ENCODE measurements around the gene KRTAP4-4. TPM values are rescaled to one million over a fixed set of nuclear protein-coding genes. Genes with fewer than 3 reads are reported as not detected.
"Not testable (repeated sequence)": the region's sequence is repeated elsewhere in the genome, so short reads cannot be mapped to it uniquely, and the experiment has no call there.

KRTAP4-4 gene
- not detected in 2 replicates for total RNA-seq

DNA sequence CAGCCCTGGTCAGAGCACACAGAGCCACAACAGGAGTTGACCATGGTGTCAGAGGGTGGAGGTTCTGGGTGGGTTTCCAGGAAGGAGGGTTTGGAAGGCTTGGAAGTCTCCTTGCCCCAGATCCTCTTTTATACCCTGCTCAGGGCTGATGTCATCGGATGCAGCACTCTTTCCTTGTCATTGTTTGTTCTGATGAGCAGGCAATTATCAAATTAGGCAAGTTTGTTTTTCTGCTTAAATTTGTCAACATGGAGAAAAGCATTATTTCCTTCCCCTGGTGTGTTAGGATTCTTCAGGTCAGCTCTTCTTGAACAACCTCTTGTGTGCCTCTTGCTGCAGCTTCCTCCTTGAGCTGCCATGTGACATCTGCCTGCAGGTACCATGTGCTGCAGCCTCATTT lies at the start of gene KRTAP4-4:
Gene KRTAP4-4 (minus strand): TSS at position 101 of the 400 bp plus-strand sequence. CDS start 57 bp downstream, at position 44.
- H3K4me1 Mint-ChIP-seq: no peaks in the 10 kb centered on the region
- ChIA-PET CTCF (no interaction called here), POLR2A (no interaction called here)
- H3K4me3 Mint-ChIP-seq: no peak within 1 kb of the TSS
- DNase-seq: no peak
- no peak for ATAC-seq (ENCODE audit: low read depth)
- H3K27me3 Mint-ChIP-seq: peaks cover 26% of the 10 kb centered on the region
- H3K36me3 Mint-ChIP-seq (ENCODE audit: low read depth): no peaks in the 10 kb centered on the region
- H3K9me3 Mint-ChIP-seq: no peaks in the 10 kb centered on the region
- TF ChIP-seq, protein P1, sequence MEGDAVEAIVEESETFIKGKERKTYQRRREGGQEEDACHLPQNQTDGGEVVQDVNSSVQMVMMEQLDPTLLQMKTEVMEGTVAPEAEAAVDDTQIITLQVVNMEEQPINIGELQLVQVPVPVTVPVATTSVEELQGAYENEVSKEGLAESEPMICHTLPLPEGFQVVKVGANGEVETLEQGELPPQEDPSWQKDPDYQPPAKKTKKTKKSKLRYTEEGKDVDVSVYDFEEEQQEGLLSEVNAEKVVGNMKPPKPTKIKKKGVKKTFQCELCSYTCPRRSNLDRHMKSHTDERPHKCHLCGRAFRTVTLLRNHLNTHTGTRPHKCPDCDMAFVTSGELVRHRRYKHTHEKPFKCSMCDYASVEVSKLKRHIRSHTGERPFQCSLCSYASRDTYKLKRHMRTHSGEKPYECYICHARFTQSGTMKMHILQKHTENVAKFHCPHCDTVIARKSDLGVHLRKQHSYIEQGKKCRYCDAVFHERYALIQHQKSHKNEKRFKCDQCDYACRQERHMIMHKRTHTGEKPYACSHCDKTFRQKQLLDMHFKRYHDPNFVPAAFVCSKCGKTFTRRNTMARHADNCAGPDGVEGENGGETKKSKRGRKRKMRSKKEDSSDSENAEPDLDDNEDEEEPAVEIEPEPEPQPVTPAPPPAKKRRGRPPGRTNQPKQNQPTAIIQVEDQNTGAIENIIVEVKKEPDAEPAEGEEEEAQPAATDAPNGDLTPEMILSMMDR (IDR thresholded peaks at IDR 0.05): no peak
- no peak within 1 kb of the TSS for H3K27ac Mint-ChIP-seq
- intact Hi-C loops (cut with micrococcal nuclease): no loop called here

DNA sequence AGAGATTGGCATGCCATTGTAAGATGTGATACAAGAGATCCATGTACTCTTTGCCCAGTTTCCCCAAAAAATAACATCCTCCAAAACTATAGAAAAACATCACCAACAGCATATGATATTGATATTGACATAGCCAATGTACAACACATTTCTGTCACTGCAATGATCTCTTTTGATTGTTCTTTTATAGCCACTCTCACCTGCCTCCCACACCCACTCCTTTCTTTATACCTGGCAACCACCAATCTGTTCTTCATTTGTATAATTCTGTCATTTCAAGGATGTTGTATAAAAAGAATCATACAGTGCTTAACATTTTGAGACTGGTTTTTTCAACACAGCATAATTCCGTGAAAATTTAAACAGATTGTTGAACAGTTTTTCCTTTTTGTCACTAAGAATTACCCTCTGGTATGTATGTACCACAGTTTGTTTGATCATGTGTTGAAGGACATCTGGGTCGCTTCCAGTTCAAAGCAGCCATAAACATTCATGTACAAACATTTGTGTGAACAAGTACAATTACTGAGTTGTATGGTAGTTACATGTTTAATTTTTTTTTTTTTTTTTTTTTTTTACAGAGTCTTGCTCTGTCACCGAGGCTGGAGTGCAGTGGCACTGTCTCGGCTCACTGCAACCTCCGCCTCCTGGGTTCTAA lies 39.0 kb upstream of the KRTAP4-4 start:
- H3K36me3 Mint-ChIP-seq (ENCODE audit: low read depth): no peaks in the 10 kb centered on the region
- CTCF ChIA-PET: no interaction called here
- no peak overlapping the region for H3K27ac Mint-ChIP-seq
- no peak for ATAC-seq (ENCODE audit: low read depth)
- intact Hi-C loops (cut with micrococcal nuclease): no loop called here
- DNase-seq: no peak
- TF ChIP-seq, protein P1 (IDR thresholded peaks at IDR 0.05): no peak
- H3K4me3 Mint-ChIP-seq: no peak overlapping the region
- no peaks in the 10 kb centered on the region for H3K4me1 Mint-ChIP-seq
- H3K9me3 Mint-ChIP-seq: peaks cover 8% of the 10 kb centered on the region
- POLR2A ChIA-PET: no interaction called here
- peaks cover 5% of the 10 kb centered on the region for H3K27me3 Mint-ChIP-seq

DNA sequence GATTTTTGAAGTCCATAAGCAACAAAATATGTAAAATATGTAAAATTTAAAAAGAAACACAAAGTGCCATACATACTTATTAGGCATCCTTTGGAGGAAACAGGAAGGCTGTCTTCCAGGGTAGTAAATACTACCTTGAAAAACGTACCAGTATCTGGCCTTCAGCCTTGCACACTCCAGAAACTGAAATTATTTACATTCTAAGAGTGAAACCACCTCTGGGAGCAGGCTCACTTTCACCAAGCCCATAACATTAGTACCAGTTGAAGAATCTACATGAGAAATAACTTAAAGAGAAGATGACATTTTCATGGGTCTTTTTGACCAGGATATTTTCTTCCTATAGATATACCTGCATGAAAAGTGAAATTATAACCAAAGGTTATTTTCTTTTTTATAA lies 35.5 kb upstream of the KRTAP4-4 start:
- H3K36me3 Mint-ChIP-seq (ENCODE audit: low read depth): no peaks in the 10 kb centered on the region
- H3K27me3 Mint-ChIP-seq: peaks cover 13% of the 10 kb centered on the region
- DNase-seq (no peak), ATAC-seq (ENCODE audit: low read depth) (no peak)
- H3K9me3 Mint-ChIP-seq: peaks cover 8% of the 10 kb centered on the region
- no peak overlapping the region for H3K4me3 Mint-ChIP-seq
- ChIA-PET POLR2A (no interaction called here), CTCF (no interaction called here)
- no peaks in the 10 kb centered on the region for H3K4me1 Mint-ChIP-seq
- TF ChIP-seq, protein P1 (IDR thresholded peaks at IDR 0.05): no peak
- H3K27ac Mint-ChIP-seq: no peak overlapping the region
- intact Hi-C loops (cut with micrococcal nuclease): no loop called here

DNA sequence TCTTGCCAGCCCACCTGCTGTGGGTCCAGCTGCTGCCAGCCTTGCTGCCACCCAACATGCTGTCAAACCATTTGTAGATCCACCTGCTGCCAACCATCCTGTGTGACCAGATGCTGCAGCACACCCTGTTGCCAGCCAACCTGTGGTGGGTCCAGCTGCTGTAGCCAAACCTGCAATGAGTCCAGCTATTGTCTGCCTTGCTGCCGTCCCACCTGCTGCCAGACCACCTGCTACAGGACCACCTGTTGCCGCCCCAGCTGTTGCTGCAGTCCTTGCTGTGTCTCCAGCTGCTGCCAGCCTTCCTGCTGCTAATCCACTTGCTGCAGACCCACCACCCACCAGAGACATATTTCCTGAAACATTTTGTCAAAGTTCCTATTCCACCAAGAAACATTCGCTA lies 29.8 kb upstream of the KRTAP4-4 start:
- Mint-ChIP-seq H3K4me3 (no peak overlapping the region), H3K9me3 (no peaks in the 10 kb centered on the region), H3K4me1 (no peaks in the 10 kb centered on the region), H3K36me3 (ENCODE audit: low read depth) (no peaks in the 10 kb centered on the region), H3K27me3 (peaks cover 24% of the 10 kb centered on the region), H3K27ac (no peak overlapping the region)
- ATAC-seq (ENCODE audit: low read depth) (no peak), DNase-seq (no peak)
- TF ChIP-seq, protein P1 (IDR thresholded peaks at IDR 0.05): no peak
- ChIA-PET CTCF (no interaction called here), POLR2A (no interaction called here)
- intact Hi-C loops (cut with micrococcal nuclease): no loop called here

DNA sequence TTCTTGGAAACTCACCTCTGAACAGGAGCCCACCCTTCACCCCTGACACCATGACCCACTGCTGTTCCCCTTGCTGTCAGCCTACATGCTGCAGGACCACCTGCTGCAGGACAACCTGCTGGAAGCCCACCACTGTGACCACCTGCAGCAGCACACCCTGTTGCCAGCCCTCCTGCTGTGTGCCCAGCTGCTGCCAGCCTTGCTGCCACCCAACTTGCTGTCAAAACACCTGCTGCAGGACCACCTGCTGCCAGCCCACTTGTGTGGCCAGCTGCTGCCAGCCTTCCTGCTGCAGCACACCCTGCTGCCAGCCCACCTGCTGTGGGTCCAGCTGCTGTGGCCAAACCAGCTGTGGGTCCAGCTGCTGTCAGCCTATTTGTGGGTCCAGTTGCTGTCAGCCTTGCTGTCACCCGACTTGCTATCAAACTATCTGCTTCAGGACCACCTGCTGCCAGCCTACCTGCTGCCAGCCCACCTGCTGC lies 29.3 kb upstream of the KRTAP4-4 start, which contains the start of gene KRTAP9-1:
Gene KRTAP9-1 (plus strand): TSS at position 51 of the 482 bp plus-strand sequence. CDS start 0 bp downstream, at position 51.
- CTCF ChIA-PET: not testable (repeated sequence)

More for the DNA sequence above, 29.3 kb upstream of the KRTAP4-4 start, which contains the start of gene KRTAP9-1:
- POLR2A ChIA-PET; H3K4me3 Mint-ChIP-seq; DNase-seq; H3K4me1 Mint-ChIP-seq; H3K27ac Mint-ChIP-seq; H3K9me3 Mint-ChIP-seq; H3K36me3 Mint-ChIP-seq (ENCODE audit: low read depth); ATAC-seq (ENCODE audit: low read depth); intact Hi-C loops (cut with micrococcal nuclease): not testable (repeated sequence)
- H3K27me3 Mint-ChIP-seq: peaks cover 27% of the 10 kb centered on the region

Data from activated B cell treated with CpG ODN at 0.5 μM for 24 hours (primary cell).